ENCODE measurements around the gene SLIRP.
"Not testable (repeated sequence)": the region's sequence is repeated elsewhere in the genome, so short reads cannot be mapped to it uniquely, and the experiment has no call there.

Gene SLIRP

GRCh38 chr14:77707724-77708408 is at the start of gene SLIRP, which contains the start of gene ALKBH1:
TSS of gene SLIRP (plus strand) at chr14:77708103. CDS start at chr14:77708112, 9 bp downstream.
TSS of gene ALKBH1 (minus strand) at chr14:77708023. CDS start at chr14:77708004, 19 bp downstream.
- peak; percentile 78 for DNase-seq (ENCODE audit: low read depth)

GRCh38 chr14:77659831-77660230 is 48.1 kb upstream of the SLIRP start:
- no peak for DNase-seq (ENCODE audit: low read depth)

- no peak for DNase-seq (ENCODE audit: low read depth)
These were observed 47.1 kb upstream of the SLIRP start for GRCh38 chr14:77660754-77661153.

GRCh38 chr14:77661562-77661961 is 46.3 kb upstream of the SLIRP start:
- DNase-seq (ENCODE audit: low read depth) = not testable (repeated sequence)

- no peak for DNase-seq (ENCODE audit: low read depth)
These were observed 44.6 kb upstream of the SLIRP start for GRCh38 chr14:77663293-77663692.

- no peak for DNase-seq (ENCODE audit: low read depth)
These were observed 40.6 kb upstream of the SLIRP start for GRCh38 chr14:77667331-77667730.

GRCh38 chr14:77673193-77673592 is 34.7 kb upstream of the SLIRP start:
- DNase-seq (ENCODE audit: low read depth) = no peak

GRCh38 chr14:77674931-77675330 is 33.0 kb upstream of the SLIRP start:
- no peak for DNase-seq (ENCODE audit: low read depth)

- DNase-seq (ENCODE audit: low read depth) = no peak
These were observed 26.4 kb upstream of the SLIRP start for GRCh38 chr14:77681196-77682157.

GRCh38 chr14:77682158-77682553 is 25.7 kb upstream of the SLIRP start:
- no peak for DNase-seq (ENCODE audit: low read depth)

GRCh38 chr14:77691259-77691658 is 16.6 kb upstream of the SLIRP start:
- DNase-seq (ENCODE audit: low read depth) = no peak

GRCh38 chr14:77707355-77707723 is 564 bp upstream of the SLIRP start:
- no peak for DNase-seq (ENCODE audit: low read depth)

GRCh38 chr14:77708749-77709148 is 846 bp downstream of the SLIRP start:
- no peak for DNase-seq (ENCODE audit: low read depth)

- no peak for DNase-seq (ENCODE audit: low read depth)
These were observed 1.5 kb downstream of the SLIRP start for GRCh38 chr14:77709412-77709811.

GRCh38 chr14:77710364-77710763 is 2.5 kb downstream of the SLIRP start:
- DNase-seq (ENCODE audit: low read depth) = no peak

GRCh38 chr14:77714926-77715325 is 7.0 kb downstream of the SLIRP start:
- no peak for DNase-seq (ENCODE audit: low read depth)

GRCh38 chr14:77717608-77718305 is 9.9 kb downstream of the SLIRP start:
- DNase-seq (ENCODE audit: low read depth) = no peak

- no peak for DNase-seq (ENCODE audit: low read depth)
These were observed 13.5 kb downstream of the SLIRP start for GRCh38 chr14:77721437-77721836.

- DNase-seq (ENCODE audit: low read depth) = no peak
These were observed 14.4 kb downstream of the SLIRP start for GRCh38 chr14:77722301-77722700.

GRCh38 chr14:77730976-77731497 is 23.1 kb downstream of the SLIRP start:
- no peak for DNase-seq (ENCODE audit: low read depth)

- no peak for DNase-seq (ENCODE audit: low read depth)
These were observed 30.8 kb downstream of the SLIRP start for GRCh38 chr14:77738559-77739250.

- DNase-seq (ENCODE audit: low read depth) = no peak
These were observed 33.5 kb downstream of the SLIRP start for GRCh38 chr14:77741438-77741837.

Data from T-helper 22 cell (primary cell).